ENCODE results near the gene PTEN.

PTEN gene

DNA sequence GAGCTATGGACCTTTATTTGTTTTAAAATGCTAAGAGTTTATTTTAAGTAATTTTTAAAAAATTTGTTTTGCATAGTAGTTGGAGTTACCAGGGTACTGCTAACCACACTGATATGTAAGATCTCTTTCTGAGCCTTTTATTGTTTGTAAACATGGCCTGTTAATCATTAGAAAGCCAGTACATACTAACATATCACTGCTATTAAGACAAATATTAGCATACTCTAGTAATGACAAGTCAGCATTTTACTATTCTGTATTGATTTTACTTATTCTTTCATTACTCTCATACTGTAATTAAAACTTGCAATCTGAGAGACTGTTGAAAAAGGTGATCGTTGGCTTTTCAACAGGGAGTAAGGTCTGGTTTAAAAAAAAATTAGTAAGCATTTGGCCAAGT, 66.7 kb downstream of the PTEN start:
- TF ChIP-seq, protein P1, sequence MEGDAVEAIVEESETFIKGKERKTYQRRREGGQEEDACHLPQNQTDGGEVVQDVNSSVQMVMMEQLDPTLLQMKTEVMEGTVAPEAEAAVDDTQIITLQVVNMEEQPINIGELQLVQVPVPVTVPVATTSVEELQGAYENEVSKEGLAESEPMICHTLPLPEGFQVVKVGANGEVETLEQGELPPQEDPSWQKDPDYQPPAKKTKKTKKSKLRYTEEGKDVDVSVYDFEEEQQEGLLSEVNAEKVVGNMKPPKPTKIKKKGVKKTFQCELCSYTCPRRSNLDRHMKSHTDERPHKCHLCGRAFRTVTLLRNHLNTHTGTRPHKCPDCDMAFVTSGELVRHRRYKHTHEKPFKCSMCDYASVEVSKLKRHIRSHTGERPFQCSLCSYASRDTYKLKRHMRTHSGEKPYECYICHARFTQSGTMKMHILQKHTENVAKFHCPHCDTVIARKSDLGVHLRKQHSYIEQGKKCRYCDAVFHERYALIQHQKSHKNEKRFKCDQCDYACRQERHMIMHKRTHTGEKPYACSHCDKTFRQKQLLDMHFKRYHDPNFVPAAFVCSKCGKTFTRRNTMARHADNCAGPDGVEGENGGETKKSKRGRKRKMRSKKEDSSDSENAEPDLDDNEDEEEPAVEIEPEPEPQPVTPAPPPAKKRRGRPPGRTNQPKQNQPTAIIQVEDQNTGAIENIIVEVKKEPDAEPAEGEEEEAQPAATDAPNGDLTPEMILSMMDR (IDR thresholded peaks at IDR 0.05) = no peak

DNA sequence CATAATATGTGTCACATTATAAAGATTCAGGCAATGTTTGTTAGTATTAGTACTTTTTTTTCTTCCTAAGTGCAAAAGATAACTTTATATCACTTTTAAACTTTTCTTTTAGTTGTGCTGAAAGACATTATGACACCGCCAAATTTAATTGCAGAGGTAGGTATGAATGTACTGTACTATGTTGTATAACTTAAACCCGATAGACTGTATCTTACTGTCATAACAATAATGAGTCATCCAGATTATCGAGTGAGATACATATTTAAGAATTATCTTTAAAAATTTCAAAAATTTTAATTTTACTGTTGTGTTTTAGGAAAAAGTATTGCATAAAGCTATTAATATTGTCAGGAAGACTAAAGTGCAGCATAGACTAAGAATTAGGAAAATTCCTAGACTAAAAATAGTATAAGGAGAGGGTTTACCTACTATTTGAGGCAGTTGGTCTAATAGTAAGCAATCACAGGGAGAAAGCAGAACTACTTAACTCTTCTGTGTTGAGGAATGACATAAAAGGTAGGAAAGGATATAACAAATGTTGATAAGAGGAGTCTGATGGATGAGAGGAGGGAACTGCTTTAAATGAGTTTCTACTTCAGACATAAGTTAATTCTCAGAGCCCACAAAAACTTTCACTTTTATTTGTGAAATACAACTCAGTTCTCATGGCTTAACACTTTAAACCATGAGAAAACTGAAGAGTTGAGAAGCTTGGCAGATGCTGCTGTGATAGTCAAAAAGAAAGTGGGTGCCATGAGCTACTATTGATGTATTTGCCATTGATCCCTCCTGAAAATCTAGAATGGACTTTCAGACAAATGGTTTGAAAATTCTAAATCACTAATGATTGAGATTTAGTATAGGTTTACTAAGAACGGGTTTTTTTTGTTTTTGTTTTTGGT, 67.8 kb downstream of the PTEN start:
- TF ChIP-seq, protein P1 (IDR thresholded peaks at IDR 0.05) = no peak

DNA sequence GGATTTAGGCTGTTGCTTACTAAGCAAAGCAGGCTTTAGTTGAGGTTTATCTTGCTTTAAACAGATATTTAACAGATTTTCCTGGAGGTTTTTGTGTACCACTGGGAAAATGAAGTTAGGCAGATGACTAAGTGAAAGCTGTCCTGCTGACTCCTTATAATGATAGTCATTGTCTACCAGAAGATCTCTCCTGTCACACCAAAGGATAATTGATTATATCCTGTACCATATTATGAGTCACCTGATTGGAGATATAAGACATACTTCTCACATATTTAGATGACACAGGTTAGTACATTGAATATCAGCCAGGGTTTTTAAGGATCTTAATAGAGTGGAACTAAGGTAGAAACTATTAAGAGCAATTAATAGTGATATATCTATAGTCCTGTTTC, 68.4 kb downstream of the PTEN start:
- TF ChIP-seq, protein P1 (IDR thresholded peaks at IDR 0.05) = no peak

DNA sequence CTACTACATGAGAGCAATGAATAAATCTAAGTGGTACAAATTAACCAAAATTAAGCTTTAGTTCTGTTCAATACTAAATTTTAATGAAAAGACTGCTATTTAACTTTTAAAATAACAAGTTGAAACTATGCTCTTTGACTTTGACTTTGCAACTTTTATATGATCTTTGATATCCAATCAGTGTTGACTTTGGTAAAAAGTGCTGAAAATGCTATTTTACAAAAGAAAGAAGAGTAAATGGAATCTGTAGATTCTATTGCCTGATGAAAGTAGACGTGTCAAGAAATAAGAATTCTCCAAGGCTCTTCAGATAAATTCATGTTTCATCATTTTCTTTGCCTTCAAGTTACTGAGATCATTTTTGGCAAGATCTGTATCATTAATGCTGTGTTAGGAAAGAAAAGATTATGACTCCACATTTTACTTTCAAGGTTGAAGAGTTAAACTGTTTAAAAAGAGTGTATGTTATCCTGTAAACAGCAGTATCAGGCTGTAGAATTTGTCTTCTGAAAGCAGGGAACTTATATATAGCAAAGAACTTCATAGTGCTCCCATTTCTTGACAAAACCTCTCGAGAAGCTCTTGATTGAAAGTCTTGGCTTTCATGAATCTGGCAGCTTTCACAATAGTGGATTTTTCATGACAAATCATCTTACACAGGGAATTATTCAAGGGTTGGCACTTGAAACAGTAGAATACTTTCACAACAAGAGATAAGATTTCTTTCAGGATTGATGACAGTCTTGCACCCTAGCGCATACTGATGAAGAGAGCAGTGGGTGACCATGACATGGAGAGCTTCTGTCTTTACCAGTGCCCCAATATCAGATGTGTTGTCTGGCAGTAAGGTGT, 72.1 kb downstream of the PTEN start:
- TF ChIP-seq, protein P1 (IDR thresholded peaks at IDR 0.05) = no peak

DNA sequence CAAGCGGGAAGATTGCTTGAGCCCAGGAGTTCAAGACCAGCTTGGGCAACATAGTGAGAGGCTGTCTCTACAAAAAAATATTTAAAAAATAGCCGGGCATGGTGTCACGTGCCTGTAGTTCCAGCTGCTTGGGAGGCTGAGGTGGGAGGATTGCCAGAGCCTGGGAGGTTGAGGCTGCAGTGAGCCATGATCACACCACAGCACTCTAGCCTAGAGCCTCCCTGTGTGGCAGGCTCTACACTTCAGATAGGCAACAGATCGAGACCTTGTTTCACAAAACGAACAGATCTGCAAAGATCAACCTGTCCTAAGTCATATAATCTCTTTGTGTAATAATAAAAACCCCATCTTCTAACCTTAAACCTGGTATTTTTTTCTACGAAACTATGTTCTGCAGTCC, 76.8 kb downstream of the PTEN start:
- TF ChIP-seq, protein P1 (IDR thresholded peaks at IDR 0.05) = no peak

DNA sequence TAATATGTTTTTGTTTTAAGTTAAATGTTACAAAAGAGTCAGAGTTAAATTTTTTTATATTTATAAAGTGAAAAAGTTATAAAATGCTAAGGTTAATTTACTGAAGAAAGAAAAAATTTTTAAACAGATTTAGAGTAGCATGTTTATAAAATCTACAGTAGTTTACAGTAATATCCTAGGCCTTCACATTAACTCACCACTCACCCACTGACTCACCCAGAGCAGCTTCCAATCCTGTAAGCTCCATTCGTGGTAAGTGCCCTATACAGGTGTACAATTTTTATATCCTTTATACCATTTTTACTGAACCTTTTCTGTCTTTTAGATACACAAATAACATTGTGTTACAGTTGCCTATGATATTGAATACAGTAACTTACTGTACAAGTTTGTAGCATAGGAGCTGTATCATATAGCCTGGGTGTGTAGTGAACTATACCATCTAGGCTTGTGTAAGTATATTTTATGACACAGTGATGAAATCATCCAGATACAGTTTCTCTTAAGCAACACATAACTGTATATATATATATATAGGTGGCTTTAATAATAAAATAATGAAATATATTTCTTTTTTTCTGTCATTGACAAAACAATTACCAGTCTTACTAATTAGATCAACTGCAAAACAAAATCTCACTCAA, 79.6 kb downstream of the PTEN start:
- TF ChIP-seq, protein P1 (IDR thresholded peaks at IDR 0.05) = no peak

DNA sequence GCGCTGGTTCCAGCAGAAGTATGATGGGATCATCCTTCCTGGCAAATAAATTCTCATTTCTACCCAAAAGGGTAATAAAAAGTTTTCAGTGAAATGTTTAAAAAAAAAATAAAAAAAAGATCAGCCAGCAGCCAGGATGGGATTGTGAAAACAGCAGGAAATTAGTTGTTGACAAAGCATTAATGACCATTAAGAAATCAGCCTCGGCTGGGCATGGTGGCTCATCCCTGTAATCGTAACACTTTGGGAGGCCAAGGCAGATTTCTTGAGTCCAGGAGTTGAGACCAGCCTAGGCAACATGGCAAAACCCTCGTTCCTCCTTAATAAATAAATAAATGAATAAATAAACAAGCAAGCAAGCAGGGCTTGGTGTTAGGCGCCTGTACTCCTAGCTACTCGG, 82.6 kb downstream of the PTEN start:
- TF ChIP-seq, protein P1 (IDR thresholded peaks at IDR 0.05) = no peak

Measured in LNCAP (cell line).